Endometrial microvascular endothelial cells (primary cell): ENCODE data around the gene PAF1. TPM values are rescaled to one million over a fixed set of nuclear protein-coding genes. Genes with fewer than 3 reads are reported as not detected.

Source experiments
- in situ Hi-C: cut with HindIII; loops from 2 replicates; pipeline ENCODE4 v1.10.0; 2017; ENCODE audit warnings: low sequenced_read_pairs, low pct_unique_long_range_greater_than_20kb; ENCODE audit errors: inconsistent ontology term
- total RNA-seq: library from RNA; depleted of rRNA; stranded (reverse); fragments of >200 nt; gene quantifications from one replicate; pipeline ENCODE4 v1.2.3, GENCODE V29; 2015; ENCODE audit errors: inconsistent ontology term

PAF1 gene
- total RNA-seq, 1 donor from 2014 or later = 48.7 TPM

- in situ Hi-C loops = no loop called here
These were observed 16.9 kb upstream of the PAF1 start for GRCh38 chr19:39407660-39408391.

GRCh38 chr19:39407410-39407659 lies 16.4 kb upstream of the PAF1 start:
- in situ Hi-C loops = no loop called here

- in situ Hi-C loops = no loop called here
These were observed 15.9 kb upstream of the PAF1 start, which contains the start of gene ZFP36 for GRCh38 chr19:39406656-39407409. TSS of gene ZFP36 (plus strand) at chr19:39406847. CDS start at chr19:39406905, 58 bp downstream.

GRCh38 chr19:39405958-39406655 lies 15.2 kb upstream of the PAF1 start:
- in situ Hi-C loops = no loop called here

- in situ Hi-C loops = no loop called here
These were observed 14.5 kb upstream of the PAF1 start for GRCh38 chr19:39405261-39405957.

GRCh38 chr19:39403331-39404312 lies 12.7 kb upstream of the PAF1 start:
- in situ Hi-C loops = no loop called here

GRCh38 chr19:39402346-39403300 lies 11.7 kb upstream of the PAF1 start:
- in situ Hi-C loops = no loop called here

GRCh38 chr19:39401549-39402345 lies 10.8 kb upstream of the PAF1 start:
- in situ Hi-C loops = no loop called here

GRCh38 chr19:39401070-39401548 lies 10.2 kb upstream of the PAF1 start:
- in situ Hi-C loops = no loop called here

- in situ Hi-C loops = no loop called here
These were observed 9.2 kb upstream of the PAF1 start for GRCh38 chr19:39400061-39400460.

- in situ Hi-C loops = no loop called here
These were observed 8.8 kb upstream of the PAF1 start for GRCh38 chr19:39399668-39400050.

GRCh38 chr19:39398297-39398864 lies 7.5 kb upstream of the PAF1 start:
- in situ Hi-C loops = no loop called here

GRCh38 chr19:39397360-39398296 lies 6.7 kb upstream of the PAF1 start:
- in situ Hi-C loops = no loop called here

GRCh38 chr19:39390451-39390750 lies 505 bp downstream of the PAF1 start:
- in situ Hi-C loops = no loop called here

GRCh38 chr19:39389631-39390414 lies 1.1 kb downstream of the PAF1 start:
- in situ Hi-C loops = no loop called here
